Measurements from ENCODE around the gene MOSPD3.
A peak's percentile ranks its signal among the peaks of the same experiment; 100 is the strongest.
"Not testable (repeated sequence)": the region's sequence is repeated elsewhere in the genome, so short reads cannot be mapped to it uniquely, and the experiment has no call there.

Gene MOSPD3, protein sequence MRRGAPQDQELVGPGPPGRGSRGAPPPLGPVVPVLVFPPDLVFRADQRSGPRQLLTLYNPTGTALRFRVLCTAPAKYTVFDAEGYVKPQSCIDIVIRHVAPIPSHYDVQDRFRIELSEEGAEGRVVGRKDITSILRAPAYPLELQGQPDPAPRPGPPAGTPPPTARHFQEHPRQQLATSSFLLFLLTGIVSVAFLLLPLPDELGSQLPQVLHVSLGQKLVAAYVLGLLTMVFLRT

DNA sequence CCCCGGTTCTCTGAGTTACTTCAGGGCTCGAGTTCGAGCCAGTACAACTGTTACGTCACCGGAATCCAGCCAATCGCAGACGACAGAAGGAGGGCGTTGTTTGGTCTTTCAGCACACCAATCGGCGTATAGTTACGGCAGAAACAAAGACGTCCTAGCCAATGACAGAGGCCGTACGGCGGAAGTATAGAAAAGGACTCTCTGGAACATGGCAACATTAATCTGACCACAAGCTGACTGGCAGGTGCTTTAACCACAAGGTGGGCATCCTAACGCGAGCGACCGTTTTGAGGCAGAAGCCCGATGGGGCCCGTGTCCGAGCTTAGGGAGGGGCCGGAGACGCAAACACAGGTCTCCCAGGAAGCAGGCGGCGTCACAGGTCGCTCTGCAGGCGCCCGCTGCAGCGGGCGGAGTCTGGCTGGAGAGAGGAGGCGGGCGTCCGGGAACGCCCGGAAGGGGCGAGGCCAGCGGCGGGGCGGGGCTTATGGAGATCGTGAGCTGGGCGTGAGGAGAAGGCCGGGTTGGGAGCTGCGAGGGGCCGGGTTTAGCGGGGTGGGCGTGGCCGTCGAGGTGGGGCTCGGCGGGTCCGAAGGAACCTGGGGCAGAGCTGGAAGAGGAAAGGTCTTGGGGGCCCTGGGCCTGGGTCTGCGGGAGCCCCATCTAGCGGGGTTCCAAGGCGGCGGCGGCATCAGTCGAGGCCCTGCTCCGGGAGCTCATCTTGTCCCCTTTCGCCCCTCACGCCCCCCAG is at the start of gene MOSPD3:
Gene MOSPD3 (plus strand): TSS at position 558 of the 747 bp plus-strand sequence. CDS start 252 bp downstream, outside the sequence.
- TF ChIP-seq, protein P1, sequence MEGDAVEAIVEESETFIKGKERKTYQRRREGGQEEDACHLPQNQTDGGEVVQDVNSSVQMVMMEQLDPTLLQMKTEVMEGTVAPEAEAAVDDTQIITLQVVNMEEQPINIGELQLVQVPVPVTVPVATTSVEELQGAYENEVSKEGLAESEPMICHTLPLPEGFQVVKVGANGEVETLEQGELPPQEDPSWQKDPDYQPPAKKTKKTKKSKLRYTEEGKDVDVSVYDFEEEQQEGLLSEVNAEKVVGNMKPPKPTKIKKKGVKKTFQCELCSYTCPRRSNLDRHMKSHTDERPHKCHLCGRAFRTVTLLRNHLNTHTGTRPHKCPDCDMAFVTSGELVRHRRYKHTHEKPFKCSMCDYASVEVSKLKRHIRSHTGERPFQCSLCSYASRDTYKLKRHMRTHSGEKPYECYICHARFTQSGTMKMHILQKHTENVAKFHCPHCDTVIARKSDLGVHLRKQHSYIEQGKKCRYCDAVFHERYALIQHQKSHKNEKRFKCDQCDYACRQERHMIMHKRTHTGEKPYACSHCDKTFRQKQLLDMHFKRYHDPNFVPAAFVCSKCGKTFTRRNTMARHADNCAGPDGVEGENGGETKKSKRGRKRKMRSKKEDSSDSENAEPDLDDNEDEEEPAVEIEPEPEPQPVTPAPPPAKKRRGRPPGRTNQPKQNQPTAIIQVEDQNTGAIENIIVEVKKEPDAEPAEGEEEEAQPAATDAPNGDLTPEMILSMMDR (IDR thresholded peaks at IDR 0.05; ENCODE audit: low read depth, low read length) = no peak
- DNase-seq (ENCODE audit: low read depth in 2 of 2) = peak; percentile 99 to 100
- H3K4me3 ChIP-seq (replicated peaks in 1 of 2; ENCODE audit: low read depth in 2 of 2, low read length in 2 of 2) = peak within 1 kb of the TSS; percentile 79 to 88

DNA sequence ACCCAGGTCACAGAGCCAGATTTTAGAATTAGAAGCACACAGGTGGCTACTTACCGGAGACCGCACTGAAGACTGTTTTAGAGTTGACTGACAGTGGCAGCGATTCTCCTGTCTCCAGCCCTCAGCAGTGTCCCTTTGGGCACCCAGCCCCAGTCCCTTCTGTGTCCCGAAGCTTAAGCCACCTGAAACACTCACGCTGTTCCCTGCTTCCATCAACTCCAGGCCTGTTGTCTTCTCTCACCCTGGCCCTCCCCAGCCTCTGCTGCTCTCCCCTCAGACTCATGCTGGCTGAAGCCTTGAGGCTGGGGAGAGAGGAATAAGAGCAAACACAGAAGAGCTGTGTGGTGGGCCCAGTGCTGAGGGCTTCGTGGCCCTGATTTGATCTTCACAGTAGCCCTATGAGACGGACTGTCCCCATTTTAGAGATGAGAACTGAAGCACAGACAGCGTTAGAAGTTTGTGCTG is 49.2 kb upstream of the MOSPD3 start:
- TF ChIP-seq, protein P1 (IDR thresholded peaks at IDR 0.05; ENCODE audit: low read depth, low read length) = no peak
- no peak overlapping the region for H3K4me3 ChIP-seq (replicated peaks in 1 of 2; ENCODE audit: low read depth in 2 of 2, low read length in 2 of 2)
- DNase-seq (ENCODE audit: low read depth in 2 of 2) = no peak

DNA sequence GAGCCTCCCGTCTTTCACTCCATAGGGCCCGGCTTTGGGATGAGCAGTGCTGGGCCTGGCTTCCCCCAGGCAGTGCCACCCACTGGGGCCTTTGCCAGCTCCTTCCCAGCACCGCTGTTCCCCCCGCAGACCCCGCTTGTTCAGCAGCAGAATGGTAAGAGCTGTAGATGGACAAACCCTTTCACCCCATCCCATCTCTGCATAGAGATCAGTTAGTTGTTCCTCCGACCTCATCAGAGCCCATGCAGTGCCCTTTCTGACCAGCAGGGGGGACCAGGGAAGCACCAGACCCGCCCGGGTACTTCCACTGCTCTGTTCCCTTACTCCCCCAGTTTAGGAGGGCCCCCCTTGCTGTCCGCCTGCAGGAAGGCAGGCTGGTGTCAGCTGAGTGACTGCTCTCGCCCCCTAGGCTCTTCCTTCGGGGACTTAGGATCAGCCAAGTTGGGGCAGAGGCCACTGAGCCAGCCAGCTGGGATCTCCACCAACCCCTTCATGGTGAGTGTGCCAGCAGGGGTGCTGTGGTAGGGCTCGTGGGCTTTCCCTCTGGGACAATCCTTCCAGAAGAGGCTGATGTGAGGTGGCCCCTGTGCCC is 48.4 kb upstream of the MOSPD3 start:
- peak; percentile 80 to 82 for DNase-seq (ENCODE audit: low read depth in 2 of 2)
- TF ChIP-seq, protein P1 (IDR thresholded peaks at IDR 0.05; ENCODE audit: low read depth, low read length) = peak; percentile 99
- no peak overlapping the region for H3K4me3 ChIP-seq (replicated peaks in 1 of 2; ENCODE audit: low read depth in 2 of 2, low read length in 2 of 2)

DNA sequence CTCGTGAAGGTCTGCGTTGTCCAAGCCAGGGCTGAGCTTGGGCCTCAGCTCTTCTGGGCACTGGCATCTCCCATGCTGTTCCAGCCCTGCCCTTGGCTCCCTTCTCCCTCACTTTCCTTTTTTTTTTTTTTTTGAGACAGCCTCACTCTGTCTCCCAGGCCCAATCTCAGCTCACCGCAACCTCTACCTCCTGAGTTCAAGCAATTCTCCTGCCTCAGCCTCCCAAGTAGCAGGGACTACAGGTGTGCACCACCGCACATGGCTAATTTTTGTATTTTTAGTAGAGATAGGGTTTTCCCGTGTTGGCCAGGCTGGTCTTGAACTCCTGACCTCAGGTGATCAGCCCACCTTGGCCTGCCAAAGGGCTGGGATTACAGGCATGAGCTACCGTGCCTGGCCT is 47.9 kb upstream of the MOSPD3 start:
- not testable (repeated sequence) for H3K4me3 ChIP-seq (replicated peaks in 1 of 2; ENCODE audit: low read depth in 2 of 2, low read length in 2 of 2); DNase-seq (ENCODE audit: low read depth in 2 of 2)

DNA sequence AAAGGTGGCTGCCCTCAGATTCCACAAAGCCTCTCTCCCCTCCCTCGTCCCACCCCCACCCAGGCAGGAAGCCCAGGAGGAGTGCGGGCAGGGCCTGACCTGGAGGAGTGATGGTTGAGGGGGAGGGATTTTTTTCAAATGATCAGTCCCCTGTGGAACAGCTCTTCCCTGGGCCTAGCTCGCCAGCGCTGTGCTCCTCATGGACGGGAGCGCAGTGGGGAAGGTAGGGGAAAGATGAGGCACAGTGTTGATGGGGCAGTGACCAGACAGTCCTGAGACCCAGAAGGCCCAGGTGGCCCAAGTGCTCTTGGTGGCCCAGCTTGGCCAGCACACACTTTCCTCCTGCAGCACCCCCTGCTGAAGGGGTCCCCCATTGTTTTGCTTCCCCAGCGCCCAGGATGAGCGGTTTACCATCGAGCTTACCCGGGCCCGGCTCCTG is 47.2 kb upstream of the MOSPD3 start:
- no peak overlapping the region for H3K4me3 ChIP-seq (replicated peaks in 1 of 2; ENCODE audit: low read depth in 2 of 2, low read length in 2 of 2)
- TF ChIP-seq, protein P1 (IDR thresholded peaks at IDR 0.05; ENCODE audit: low read depth, low read length) = no peak
- DNase-seq (ENCODE audit: low read depth in 2 of 2) = no peak

DNA sequence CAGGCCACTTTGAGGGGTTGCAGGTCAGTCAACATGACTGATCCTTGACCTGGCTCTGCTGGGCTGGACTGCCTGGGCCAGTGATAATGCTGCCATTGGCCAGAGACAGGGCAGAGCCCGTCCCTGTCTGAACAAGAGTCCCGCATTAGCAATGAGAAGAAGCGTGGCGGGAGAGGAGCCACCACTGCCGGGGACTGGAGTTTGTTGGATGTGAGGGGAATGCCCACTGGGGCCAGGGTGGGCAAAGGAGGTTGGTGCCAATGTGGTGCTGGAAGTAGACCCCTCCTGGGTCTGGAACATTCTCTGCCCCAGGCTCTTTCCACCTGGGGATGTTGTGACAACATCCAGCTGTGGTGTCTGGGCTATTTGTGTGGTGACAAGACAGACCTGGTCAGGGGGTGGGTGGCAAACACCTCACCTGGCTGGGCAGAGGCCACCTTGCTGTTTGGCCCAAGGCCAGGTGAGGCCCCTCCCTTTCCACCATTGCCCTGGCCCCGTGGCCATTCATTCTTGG is 46.3 kb upstream of the MOSPD3 start:
- DNase-seq (ENCODE audit: low read depth in 2 of 2) = no peak
- H3K4me3 ChIP-seq (replicated peaks in 1 of 2; ENCODE audit: low read depth in 2 of 2, low read length in 2 of 2) = no peak overlapping the region
- TF ChIP-seq, protein P1 (IDR thresholded peaks at IDR 0.05; ENCODE audit: low read depth, low read length) = no peak

Measured in cardiac fibroblast (primary cell).